Hematopoietic multipotent progenitor cell treated with erythropoietin and hydrocortisone succinate and interleukin-3 and kit ligand, for 15 days (in vitro differentiated cells): ENCODE data around the gene L1CAM.
A peak's percentile ranks its signal among the peaks of the same experiment; 100 is the strongest.

Experiments used
- DNase-seq: peaks from one replicate; pipeline ENCODE4 v3.0.0-alpha.2; 2015; ENCODE audit warnings: low spot score

The L1CAM gene, protein sequence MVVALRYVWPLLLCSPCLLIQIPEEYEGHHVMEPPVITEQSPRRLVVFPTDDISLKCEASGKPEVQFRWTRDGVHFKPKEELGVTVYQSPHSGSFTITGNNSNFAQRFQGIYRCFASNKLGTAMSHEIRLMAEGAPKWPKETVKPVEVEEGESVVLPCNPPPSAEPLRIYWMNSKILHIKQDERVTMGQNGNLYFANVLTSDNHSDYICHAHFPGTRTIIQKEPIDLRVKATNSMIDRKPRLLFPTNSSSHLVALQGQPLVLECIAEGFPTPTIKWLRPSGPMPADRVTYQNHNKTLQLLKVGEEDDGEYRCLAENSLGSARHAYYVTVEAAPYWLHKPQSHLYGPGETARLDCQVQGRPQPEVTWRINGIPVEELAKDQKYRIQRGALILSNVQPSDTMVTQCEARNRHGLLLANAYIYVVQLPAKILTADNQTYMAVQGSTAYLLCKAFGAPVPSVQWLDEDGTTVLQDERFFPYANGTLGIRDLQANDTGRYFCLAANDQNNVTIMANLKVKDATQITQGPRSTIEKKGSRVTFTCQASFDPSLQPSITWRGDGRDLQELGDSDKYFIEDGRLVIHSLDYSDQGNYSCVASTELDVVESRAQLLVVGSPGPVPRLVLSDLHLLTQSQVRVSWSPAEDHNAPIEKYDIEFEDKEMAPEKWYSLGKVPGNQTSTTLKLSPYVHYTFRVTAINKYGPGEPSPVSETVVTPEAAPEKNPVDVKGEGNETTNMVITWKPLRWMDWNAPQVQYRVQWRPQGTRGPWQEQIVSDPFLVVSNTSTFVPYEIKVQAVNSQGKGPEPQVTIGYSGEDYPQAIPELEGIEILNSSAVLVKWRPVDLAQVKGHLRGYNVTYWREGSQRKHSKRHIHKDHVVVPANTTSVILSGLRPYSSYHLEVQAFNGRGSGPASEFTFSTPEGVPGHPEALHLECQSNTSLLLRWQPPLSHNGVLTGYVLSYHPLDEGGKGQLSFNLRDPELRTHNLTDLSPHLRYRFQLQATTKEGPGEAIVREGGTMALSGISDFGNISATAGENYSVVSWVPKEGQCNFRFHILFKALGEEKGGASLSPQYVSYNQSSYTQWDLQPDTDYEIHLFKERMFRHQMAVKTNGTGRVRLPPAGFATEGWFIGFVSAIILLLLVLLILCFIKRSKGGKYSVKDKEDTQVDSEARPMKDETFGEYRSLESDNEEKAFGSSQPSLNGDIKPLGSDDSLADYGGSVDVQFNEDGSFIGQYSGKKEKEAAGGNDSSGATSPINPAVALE

DNA sequence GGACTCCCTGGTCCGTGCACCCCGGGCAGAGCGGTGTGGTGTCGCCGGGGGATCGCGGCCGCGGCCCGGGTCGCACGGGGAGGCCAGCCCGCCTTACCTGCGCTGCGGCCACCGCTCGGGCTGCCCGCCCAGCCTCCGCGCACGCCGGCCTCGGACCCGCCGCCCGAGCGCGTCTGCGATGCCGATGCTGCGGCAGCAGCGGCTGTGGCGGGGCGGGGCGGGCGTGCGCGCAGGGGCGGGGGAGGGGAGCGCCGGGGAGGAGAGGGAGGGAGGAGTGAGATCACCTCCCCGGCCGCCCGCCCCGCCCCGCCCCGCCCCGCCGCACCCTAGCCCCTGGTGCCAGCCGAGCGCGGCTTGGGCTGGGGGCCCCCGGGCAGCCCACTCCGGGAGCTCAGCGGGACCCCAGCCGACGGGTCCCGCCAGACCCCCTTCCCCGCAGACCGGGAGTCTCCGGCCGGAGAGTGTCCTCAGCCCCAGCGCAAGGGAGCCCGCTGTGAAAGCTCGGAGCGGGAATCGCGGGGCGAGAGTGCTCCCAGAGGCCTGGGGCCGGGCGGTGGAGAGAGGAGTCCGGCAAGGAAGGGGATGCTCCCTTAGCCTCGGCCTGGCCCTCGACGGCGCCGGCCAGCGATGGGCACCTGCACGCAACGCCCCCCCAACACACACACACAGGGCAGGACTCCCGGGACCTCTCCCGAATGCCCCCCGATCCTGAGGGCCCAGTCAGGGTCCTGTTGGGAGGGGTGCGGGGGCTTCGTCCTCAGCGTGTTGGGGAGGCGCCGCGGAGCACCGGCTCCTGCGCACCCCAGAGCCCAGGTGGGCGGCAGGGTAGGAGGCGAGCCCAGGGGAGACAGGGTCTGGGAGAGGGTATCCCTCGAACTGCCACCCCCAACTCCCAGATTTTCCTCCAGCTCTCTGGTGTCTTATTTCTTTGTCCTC is at the start of gene L1CAM:
Gene L1CAM (minus strand): TSS at position 206 of the 936 bp plus-strand sequence. CDS start 10,337 bp downstream, outside the sequence.
- no peak for DNase-seq

DNA sequence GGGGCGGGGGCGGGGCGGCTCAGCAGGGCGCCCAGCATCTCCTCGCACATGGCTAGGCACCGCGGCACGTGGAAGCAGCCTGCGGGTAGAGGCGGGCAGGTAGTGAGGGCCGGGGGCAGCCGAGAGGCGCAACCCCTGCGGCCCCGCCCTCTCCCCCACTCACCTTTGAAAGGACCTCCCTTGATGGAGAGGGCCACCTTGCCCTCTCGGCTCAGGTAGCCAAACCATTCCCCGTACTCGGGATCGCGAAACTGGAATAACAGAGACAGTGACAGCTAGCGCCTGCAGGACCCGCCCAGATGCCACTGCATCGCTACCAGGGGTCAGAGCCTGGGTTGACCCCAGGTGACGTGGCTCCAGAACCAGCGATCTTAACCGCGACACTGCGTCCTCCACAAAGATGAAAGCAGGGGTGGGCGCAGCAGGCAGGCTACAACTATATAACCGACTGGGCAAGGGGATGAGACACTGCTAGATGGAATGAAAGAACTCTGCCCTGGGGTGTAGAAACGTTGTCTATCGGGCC is 49.4 kb upstream of the L1CAM start:
- DNase-seq: no peak

DNA sequence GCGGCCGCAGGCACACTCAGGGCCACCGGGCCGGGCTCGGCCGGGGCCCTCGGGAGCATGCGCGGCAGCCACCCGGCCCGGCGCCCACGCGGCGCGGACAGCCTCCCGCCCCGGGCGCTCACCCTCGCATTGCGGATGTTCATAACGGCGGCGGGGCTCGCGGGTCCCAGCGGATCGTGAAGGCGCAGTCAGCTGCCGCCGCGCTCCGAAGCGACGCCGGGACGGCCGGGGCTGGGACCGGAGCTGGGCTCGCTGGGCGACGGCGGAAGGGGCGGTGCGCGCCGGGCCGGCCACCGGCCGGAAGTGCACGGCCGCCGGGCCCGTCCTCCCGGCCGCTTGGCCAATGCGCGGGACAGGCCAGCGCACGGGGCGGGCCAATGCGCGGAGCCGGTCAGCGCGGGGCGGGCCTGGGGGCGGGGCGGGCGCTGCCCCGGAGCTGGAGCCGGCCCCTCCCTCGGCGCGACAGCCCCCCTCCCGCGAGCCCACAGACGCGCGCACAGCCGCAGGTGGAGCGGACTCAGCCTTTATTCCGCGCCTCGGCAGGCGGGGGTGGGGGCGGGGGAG is 48.9 kb upstream of the L1CAM start, which contains the start of gene NAA10:
Gene NAA10 (minus strand): TSS at position 276 of the 564 bp plus-strand sequence. CDS start 133 bp downstream, at position 143.
- peak; percentile 66 for DNase-seq

DNA sequence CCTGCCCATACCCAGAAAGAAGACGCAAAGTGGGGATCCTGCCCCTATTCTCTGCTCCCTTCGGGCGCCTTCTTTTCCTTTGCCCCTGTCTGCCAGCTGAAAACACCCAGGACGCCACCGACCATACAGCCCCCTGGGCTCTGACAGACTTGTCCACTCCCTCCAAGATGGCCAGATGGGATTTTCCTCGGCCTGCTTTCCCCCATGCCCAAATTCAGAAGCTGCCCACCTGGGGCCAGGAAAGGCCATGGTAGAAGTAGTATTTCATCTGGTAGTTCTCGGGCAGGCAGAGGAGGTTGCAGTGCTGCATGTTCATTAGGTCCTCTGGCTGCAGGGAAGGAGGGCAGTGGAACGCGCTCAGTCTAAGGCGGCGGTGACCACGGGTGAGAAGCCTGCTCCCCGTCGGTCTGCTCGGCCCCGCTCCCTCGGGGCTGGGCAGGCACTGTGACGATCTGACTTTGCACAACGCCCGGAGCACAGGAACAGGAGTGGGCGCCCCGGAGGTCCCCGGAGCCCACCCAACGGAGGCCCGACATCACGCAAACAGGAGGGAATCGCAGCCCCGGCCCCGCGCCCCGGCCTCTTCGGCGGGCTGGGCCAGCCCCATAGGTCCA is 48.3 kb upstream of the L1CAM start:
- no peak for DNase-seq

DNA sequence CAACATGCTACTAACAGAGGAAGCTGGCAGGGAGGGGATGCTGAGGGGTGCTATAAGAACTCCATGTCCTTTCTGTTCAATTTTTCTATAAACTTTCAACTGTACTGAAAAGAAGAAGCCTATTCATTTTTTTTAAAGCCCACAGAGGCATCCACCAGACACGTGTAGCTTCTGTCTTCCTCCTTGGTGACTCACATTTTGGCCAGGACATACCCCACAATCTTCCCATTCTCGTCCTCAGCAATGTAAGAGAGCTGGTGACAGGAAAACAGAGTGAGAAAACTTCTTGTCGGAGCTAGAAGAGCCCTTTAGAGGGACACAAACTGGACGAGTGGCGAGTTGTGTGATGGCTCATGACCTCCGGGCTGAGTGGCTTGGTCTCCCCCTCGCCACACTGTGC is 47.8 kb upstream of the L1CAM start:
- no peak for DNase-seq

DNA sequence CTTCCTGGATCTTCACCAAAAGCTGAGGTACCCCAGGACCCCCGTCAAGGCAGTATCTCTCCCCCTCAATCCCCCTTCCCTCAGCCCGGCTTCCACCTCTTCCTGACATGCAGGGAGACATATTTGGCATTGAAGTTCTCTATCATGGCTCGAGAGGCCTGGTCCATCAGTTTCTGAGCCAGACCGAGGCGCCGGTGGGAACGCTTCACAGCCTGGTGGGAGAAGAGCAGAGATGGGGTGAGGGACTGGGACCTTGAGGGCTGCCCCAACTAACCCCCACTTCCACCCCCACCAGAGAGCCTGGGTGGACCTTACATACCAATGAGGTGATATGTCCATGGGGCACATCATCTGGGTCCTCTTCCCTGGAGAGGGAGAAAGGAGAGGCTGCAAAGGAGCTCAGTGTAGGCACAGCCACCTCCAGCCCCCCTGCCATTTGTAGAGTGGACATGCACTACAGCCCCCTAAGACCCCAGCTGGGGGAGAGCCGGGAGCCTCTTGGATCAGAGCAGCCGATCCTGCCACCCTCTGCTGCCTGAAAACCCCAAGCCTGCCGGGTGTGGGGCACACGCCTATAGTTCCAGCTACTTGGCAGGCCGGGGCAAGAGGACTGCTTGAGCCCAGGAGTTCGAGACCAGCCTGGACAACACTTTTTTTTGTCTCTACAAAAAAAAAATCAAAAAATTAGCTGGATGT is 46.4 kb upstream of the L1CAM start:
- no peak for DNase-seq

DNA sequence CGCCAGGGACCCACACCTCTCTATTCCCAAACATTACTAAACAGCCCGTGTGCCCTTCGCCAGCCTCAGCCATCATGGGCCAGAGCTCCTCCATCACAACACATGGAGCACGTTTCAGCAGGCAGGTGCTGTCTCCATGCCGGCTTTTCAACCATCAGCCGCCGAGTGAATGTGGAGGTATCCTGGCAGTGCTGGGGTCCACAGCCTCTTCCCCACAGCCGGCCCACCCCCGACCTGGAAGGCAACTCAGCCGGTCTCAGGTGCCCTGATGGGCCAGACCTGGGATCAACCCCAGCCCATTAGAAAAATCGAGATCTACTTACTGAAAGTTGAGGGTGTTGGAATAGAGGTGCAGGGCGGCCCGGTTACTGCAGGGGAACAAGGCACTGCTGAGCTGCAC is 45.8 kb upstream of the L1CAM start:
- no peak for DNase-seq

DNA sequence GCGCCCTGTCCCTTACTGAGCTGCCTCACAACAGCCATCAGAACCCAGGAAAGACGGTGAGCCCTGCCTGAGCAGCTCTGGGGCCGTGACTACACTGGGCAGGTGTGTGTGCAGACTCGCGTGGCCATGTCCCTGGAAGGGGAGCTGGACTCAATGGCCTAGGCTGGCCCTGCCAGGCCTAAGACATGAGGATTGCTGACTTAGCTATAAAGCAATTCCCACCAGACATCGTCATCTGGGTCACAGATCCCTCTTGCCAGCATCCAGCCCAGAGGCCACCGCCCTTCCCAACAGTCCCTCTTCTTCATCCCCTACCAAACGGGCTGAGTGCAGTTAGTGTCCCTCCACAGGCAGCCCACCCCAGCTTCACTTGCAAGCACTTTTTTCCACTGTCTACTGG is 45.2 kb upstream of the L1CAM start:
- DNase-seq: no peak

DNA sequence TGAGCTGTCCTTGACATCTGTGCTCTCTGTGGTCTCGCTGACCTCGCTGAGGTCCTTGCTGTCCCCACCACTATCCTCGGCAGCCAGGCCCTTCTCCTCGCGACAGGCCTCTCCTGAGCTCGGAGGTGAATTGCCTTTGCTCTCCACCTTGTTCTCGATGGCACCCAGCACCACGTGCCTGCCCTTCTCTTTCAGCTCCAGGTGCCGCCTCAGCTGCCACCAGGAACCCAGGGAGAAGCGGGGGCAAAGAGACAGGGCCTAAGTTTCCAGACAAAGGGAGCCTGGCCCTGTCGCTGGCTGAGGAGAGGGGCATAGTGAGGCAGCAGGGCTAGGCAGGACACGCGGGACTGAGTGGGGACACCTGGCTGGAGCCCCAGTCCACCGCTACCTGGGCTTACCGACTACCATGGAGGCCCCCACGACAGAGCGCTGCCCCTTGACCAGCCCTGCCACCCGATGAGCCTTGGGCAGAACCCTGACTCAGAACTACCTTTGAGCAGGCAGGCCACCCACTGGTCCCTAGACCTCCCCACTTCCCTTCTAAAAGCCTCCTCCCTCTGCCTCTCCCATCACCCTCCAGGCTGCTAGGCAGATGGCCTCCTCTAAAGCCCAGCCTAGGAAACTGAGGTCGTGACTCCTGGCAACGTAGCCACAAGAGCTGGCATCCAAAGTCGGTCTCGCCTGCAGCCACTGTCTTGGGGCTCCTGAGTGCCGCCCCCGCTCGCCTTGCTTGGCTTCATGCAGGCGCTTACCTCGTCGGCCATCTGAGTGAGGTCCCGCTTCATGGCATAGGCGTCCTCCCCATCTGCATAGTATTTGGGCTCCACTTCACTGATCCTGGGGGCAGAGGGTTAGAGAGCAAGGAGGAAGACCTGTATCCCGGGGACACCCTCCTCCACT is 44.3 kb upstream of the L1CAM start:
- DNase-seq: no peak

DNA sequence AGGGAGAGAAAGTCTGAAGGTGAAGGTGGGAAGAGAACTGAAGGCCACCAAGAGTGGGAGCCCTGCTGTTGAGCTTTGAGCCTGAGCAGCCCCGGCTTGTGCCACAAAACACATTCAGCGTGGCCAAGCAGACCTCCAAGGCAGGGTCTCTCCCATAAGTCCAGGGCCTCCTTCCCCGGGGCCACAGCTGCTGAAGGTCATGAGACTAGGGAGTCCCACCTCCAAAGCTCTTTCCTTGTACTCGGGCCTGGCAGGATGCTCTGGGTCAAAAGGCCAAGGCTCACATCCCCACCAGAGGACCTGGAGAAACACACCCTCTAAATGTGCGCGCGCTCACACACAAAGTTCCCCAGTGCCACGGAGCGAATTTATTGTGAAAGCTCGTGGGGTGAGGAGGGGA is 43.6 kb upstream of the L1CAM start:
- no peak for DNase-seq

DNA sequence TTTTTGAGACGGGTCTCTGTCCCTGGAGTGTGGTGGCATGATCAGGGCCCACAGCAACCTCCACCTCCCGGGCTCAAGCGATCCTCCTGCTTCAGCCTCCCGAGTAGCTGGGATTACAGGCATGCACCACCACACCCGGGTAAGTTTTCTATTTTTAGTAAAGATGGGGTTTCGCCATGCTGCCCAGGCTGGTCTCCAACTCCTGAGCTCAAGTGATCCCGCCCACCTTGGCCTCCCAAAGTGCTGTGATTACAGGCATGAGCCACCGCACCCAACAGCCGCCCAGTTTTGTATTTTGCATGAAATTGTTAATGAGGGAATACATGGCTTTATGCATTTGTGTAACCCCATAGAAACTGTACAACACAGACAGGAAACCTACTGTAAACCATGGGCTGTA is 42.9 kb upstream of the L1CAM start:
- DNase-seq: no peak

DNA sequence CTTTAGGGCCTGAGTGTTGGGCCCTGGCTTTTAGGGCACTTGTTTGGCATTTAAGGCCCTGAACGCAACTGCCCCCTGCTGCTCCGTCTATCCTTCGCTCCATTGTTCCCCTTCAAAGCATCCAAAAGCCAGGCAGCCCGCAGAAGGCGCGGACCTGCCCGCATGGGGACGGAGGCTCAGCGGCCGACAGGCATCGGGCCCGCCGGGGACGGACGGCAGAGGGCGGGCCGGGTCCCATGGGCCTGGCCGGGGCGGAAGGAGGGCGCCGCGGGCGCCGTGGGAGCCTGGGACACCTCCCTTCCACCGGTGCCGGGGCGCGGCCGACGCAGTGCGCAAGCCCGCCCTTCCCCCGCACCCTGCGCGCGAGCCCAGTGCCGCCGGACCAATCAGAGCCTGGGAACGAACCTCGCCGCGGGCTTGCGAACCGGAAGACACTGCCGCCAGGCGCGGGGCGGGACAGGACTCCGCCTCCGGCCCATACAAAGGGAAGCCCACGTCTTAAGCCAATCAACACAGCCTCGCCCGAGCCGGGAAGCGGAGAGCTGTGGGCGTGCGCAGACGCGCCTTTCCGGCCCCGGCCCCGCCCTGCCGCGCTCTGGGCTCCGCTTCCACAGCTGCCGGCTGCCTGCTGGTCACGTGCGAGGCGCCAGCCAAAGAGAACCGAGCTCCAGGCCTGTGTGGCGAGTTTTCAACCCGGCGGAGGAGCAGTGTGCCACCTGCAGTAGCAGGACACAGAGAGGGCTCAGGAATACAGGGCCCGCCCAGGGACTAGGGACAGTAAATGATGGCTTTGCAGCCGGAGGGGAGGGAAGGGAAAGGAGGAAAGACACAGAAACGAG is 42.2 kb upstream of the L1CAM start:
- peak; percentile 93 for DNase-seq

DNA sequence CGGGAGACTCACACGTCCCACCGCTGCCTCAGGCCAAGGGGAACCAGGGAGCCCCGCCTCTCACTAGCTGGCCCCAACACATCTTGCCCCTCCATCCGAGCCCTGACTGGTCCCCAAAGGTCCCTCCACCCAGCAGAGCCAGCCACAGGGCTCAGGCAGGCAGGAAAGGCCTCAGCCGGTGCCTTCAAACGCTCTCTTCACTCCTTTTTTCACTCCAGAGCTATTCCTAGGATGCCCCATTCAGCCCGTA is 41.6 kb upstream of the L1CAM start:
- no peak for DNase-seq

DNA sequence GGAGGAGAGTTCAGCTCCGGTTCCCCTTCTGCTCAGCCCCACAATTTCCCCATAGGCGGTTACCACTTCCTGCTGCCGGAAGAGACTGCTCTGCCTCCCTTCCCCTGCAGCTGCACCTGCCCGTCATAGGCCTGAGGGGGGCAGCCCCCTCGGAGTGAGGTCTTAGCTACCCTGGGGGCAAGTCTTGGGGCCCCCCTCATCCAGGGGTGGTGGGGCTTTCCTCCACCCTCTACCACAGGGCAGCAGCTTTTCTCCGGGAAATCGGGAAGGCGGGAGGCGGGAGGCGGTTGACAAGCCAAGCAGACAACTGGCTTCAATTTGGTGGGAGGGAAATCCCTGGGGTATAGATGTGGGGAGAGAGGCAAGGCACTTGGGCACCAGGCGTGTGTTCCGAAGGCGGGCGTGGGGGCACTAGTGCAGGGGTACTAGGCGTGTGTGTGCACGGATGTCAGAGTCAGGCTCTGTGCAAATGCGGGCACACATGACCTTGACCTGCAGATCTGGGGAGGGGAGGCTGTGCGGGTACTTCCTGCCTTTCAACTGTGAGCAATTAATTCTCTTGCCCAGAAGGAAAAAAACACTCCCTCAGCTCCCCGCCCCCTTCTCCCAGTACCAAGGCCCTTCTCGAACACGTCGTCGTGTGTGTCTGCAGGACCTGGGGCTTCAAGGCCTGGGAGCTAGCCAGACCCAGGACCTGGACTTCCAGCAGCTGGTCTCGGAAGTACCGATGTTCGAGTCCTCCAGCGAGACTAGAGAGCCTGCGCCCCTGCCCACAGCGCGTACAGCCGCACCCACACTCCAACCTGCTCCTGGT is 41.1 kb upstream of the L1CAM start:
- no peak for DNase-seq

DNA sequence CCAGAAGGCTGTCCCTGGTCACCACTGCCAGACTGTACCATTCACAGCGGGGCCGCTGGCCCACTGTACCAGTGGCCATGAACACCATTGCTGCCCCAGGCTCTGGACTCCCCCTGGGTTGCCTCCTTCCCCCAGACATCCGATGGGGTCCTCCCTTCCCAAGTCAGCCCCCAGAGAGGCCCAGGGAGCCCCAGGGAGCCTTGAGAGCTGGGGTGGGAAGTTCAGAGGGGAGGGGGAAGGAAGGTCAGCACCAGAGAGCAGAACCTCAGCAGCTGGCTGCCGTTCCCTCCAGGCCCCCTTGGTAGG is 40.5 kb upstream of the L1CAM start:
- DNase-seq: no peak

DNA sequence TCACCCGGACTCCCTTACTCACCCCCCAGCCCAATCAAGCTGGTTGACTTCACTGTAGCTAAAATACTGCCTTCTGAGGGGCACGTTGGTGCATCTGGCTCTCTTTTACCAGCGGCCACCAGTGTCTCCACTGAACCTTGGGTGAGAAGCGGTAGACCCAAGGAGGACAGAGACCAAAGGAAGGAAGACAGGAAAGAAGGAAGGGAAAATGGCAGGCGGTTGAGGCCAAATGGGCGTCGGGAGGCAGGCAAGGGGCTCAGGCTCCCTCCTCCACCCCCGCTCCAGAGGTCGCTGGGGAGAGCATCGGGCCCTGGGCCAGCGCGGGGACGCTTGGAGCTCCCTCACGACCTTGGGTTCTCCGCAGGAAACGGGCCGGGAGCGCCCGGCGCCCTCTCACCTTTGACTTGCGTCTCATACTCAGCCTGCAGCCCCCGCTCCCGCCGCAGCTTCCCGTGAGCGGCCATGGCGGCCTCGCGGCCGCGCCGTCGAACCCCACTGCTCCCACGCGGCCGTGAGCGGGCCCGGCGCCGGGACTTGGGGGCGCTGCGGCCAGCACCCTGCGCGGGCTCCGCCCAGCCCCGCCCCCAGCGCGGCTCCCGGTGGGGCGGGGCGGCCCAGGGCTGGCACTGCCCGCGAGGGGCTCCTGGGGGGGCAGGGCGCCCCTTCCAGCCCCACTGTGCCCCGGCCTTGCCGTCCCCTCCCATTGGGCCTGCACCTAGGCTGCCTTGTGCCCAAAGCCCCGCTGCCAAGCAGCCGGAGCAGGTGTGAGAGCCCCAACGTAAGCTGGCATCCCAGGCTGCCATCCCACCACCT is 40.0 kb upstream of the L1CAM start, which contains the start of gene ARHGAP4:
Gene ARHGAP4 (minus strand): TSS at position 526 of the 813 bp plus-strand sequence. CDS start 62 bp downstream, at position 464.
- no peak for DNase-seq
